ENCODE data around the gene EDDM3A.
"Not testable (repeated sequence)": the region's sequence is repeated elsewhere in the genome, so short reads cannot be mapped to it uniquely, and the experiment has no call there.

Gene EDDM3A

DNA sequence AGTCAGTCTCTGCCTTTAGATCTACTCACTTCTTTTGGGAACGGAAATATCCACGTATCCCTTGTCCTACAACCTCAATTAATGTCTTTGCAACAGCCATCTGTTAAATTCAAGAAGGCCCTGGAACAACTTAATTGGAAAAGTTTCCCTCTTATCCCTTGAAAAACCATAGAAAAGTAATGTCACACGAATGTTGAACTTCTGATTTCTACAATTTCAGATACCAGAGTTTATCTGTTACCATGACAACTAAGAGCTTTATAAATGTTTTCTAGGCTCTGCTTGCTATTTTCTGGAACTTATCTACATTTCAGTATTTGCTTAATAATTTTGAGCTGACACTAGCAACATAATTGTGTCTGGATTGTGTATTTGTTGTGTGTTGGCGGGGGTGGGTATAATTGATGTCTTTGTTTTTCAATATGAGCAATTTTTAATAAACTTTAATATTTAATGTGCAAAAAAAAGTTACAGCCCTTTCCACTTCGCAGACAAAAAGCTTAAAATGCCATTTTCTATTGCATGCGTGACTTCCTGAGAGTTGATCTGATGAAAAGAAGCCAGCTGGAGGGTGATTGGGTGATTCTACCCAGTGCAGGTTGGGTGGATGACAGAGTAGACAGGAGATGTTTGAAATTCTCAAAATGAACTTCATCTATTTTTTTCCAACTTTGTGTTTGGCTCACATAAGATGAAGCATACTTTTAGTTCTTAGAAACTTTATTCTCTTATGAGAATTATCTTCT is 11.8 kb upstream of the EDDM3A start:
- DNase-seq (ENCODE audit: low spot score), result no peak

DNA sequence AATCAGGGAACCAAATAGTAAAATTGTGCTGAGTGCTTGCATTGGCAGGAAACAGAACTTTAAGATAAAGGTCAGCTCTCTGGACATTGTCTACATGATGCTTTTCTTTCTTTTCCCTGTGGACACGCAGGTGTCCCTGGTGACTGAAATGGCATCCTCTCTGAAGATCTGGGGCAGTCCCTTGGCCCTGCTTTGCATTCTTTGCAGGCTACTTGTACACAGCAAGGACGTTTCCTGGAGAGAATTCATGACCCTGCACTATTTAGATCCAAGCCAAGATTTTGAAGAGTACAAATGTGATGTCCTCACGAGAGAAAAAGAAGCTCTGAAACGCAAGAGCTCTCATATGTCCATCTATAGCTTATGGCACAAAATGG is 11.3 kb upstream of the EDDM3A start:
- no peak for DNase-seq (ENCODE audit: low spot score)

DNA sequence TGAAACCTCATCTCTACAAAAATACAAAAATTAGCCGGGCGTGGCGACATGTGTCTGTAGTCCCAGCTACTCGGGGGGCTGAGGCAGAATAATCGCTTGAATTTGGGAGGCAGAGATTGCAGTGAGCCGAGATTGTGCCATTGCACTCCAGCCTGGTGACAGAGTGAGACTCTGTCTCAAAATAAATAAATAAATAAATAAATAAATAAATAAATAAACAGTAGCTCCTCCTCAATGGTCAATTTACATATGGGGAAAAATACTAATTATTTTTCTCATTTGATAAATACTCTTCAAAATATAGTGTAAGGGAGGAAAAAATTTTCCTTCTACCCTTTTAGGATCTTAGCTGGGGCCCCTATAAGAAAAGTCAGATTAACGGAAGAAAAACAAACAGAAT is 7.4 kb upstream of the EDDM3A start:
- not testable (repeated sequence) for DNase-seq (ENCODE audit: low spot score)

DNA sequence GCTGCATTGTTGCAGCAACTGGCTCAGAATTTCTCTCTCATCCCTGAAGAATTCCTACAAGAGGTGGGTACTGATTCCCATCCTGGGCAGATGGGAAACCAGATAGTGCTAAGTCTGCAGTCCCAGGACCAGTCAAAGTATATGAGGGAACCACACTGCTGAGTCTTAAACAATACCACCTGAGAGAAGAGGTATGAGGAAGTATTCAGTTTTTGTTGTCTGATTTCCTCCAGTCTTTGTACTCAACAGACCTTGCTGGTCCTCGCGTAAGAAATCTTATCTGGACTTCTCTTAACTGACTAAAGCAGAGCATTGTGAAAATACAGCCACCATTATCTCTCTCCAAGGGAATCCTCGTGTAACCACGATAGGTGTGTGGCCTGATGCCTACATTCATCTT is 3.6 kb upstream of the EDDM3A start:
- DNase-seq (ENCODE audit: low spot score), result no peak

DNA sequence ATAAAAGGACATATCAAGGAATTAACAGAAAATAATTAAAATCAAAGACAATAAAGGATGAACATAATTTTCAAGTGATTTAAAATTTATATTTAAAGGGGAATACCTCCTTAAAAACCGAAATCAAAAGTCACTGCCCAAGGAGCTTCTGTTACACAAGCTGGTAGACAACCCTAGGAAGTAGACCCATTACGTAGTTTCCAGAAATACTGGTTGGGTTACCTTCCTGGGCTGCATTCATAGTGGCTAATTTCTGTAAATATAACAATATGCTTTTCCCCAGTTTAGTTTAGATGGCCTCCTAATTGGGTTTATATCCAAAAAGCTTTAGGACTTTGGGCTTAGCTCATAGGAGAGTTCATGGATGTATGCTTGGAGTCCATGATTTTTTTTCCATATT is 2.1 kb upstream of the EDDM3A start:
- DNase-seq (ENCODE audit: low spot score), result no peak

DNA sequence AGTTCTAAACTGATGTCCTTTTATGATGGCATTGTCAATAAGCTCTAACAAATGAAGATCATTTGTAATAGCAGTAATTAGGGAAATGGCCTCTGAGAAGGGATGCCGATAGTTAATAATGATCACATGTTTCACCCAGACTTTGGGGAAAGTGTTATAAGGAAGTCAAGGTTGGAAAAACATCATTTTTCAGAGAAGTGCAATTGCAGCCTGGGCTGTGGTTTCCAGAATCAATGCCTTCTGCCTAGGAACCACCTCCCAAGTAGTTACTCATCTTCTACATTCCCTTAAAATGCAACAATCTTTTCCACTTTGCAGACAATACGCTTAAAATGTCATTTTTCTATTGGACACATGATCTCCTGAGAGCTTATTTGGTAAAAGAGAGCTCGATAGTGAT is 879 bp downstream of the EDDM3A start:
- no peak for DNase-seq (ENCODE audit: low spot score)

DNA sequence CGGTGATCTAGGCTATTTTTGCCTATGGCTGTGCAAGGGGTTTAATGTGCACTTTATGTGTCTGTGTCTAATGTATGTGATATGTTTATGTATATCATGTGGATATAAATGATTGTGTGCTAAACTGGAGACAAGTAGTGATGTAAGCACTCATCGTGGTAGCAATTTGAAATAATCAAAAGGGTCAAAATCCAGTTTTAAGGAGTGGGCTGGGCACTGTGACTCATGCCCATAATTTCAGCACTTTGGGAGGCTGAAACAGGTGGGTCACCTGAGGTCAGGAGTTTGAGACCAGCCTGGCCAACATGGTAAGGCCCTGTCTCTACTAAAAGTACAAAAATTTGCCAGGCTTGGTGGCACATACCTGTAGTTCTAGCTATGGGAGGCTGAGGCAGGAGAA is 2.8 kb downstream of the EDDM3A start:
- no peak for DNase-seq (ENCODE audit: low spot score)

DNA sequence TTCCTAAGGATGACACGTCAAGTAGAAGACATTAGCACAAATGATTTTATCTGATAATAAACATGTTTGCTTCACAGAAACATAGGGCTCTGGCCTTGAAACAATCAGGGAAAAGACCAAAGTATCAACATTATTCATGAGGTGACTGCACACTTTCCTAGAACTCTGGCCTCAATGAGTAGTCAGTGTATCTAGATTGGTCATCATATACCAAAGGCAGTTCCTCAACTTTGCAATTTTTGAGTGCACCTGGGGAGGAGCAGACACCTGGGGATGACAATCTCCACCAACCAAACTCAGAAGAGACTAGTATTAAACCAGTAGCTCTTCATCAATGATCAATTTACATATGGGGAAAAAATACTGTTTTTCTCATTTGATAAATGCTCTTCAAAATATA is 4.5 kb downstream of the EDDM3A start:
- DNase-seq (ENCODE audit: low spot score), result no peak

DNA sequence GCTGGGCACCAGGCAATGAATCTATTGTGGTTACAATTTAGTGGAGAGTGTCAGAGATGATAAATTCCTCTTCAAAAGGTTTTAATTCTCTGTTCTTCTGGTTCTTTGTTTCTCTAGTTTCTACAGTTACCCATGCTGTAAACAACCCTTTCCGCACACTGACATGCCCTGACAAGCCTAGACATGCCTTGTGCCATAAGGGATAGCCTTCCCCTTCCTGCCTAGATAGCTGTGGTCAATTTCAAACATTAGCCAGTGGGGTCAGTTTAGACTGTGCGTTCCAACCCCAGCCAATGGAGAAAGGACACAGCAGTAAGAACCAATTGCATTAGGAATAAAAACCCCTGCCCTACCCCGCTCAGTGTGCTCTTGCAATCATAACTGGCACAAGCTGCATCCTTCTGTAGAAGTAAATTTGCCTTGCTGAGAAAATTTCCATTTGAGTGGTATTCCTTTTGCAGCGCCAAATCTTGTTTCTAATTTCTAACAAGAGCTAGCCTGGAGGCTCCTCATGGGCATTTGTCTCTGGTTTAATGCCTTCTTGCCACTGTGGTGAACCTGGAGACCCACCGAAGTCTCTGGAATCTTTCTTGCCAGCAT is 6.4 kb downstream of the EDDM3A start:
- no peak for DNase-seq (ENCODE audit: low spot score)

DNA sequence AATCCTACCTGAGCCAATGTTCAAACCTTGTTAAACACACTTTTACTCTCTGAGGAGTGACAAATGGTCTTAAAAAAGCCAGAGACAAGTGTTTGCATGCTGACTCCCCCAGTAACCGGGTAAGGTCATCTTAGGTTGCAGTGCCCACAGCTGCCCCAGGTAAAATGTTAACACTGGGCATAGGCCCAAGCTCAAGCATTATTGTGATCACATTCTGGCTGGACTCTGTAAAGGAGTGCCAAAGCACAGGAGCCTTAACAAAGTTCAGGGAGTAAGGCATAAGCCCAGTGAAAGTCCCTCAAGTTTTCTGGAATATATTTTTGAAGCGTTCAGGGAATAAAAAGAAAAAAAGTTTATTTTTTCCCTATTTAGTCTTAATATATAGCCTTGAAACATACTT is 8.6 kb downstream of the EDDM3A start:
- DNase-seq (ENCODE audit: low spot score), result no peak

DNA sequence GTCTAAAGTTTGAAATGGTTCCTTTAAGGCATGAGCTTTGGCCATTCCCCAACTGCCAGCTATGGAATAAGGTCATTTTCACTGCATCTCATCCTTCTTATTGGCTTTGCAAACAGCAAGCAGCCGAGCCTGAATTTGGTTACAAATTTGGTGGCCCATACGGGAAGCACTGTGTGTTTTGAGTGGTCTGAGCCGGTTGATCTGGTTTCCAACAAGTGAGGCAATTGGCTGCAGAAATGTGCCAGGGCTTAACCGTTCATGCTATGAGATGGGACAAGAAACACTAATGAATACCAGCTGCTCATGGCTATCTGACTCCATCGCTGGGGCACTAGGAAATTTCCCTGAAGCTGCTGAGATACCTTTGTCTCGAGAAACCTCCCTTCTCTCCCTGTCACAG is 9.3 kb downstream of the EDDM3A start:
- no peak for DNase-seq (ENCODE audit: low spot score)

DNA sequence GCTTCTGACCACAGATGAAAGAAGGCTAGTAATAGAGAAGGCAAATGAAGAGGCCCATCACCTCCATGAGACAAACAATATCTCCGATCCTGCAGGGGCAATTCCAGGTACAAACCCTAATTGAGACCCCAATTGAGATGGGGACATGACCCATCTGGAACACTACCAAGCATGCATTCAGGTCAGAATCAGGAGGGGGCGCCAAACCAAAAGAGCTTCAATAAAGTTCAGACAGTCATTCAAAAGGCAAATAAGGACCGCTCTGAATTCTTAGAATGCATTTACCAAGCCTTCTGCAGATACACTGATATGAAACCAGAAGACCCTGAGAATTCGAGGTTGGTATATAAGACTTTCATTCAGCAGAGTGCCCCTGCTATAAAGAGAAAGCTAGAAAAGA is 12.3 kb downstream of the EDDM3A start:
- peak; percentile 10 for DNase-seq (ENCODE audit: low spot score)

DNA sequence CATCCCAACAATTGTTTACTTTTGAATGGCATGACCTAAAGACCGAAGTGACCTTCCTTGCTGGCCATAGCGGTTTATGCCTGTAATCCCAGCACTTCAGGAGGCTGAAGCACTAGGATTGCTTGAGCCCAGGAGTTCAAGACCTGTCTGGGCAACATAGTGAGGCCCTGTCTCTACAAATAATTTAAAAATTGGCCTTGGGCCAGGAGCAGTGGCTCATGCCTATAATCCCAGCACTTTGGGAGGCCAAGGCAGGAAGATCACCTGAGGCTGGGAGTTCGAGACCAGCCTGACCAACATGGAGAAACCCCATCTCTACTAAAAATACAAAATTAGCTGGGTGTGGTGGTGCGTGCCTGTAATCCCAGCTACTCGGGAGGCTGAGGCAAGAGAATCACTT is 13.8 kb downstream of the EDDM3A start:
- not testable (repeated sequence) for DNase-seq (ENCODE audit: low spot score)

DNA sequence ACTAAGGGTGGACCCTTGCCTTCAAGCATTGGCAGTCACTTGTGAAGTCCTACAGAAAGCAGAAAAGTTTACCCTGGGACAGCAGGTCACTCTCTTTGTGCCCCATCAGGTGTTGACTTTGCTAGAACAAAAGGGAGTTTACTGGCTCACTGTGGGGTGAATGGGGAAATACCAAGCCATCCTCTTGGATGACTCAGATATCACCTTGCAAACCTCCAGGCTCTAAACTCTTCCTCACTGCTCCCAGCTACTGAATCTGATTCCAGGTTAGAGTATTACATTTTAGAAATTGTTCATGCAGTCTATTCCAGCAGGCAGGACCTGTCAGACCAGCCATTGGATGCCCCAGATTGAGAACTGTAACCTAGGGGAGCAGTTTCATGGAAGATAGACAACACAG is 15.3 kb downstream of the EDDM3A start:
- no peak for DNase-seq (ENCODE audit: low spot score)

DNA sequence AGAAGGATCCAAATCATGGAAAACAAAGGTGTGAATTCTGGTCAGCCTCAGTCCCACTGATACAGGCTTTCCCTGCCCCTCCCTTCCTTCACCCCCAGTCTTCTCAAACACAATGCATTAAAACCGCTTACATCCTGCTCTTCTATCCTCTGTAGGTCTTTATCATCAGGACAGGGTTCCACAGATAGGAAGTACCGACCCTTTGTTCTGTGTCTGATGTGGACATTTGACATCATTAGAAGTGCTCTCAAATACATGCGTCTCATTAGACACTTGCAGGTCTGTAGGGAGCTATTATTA is 22.9 kb downstream of the EDDM3A start:
- DNase-seq (ENCODE audit: low spot score), result no peak

DNA sequence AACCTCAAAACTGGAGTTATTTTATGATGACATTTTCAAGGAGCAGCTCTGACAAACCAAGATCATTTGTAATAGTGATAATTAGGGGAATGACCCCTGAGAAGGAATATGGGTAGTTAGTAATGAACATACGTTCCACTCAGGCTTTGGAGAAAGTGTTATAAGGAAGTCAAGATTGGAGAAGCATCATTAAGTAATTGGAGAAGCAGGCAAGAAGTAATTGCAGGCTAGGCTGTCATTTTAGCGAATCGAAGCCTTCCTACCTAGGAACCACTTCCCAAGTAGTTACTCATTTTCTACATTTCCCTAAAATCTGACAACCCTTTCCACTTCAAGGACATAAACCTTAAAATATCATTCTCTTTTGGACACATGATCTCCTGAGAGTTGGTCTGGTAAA is 23.7 kb downstream of the EDDM3A start:
- DNase-seq (ENCODE audit: low spot score), result no peak

DNA sequence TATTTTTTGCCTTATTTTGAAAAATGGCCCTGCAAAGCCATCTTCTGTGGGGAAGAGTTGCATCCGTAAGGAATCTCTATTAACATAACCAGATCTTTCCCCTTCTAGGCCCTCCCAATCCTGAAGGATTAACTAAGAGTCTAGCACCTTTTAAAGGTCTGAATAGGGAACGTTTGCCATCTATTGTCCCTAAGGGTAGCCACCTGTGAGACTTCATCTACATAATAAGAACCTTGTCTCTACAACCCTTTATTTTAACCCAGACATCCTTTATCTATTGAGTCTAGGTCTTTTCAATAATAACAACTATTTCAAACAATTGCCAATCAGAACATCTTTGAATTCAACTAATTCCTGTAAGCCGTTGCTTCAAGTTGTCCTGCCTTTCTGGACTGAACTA is 27.0 kb downstream of the EDDM3A start:
- DNase-seq (ENCODE audit: low spot score), result no peak

DNA sequence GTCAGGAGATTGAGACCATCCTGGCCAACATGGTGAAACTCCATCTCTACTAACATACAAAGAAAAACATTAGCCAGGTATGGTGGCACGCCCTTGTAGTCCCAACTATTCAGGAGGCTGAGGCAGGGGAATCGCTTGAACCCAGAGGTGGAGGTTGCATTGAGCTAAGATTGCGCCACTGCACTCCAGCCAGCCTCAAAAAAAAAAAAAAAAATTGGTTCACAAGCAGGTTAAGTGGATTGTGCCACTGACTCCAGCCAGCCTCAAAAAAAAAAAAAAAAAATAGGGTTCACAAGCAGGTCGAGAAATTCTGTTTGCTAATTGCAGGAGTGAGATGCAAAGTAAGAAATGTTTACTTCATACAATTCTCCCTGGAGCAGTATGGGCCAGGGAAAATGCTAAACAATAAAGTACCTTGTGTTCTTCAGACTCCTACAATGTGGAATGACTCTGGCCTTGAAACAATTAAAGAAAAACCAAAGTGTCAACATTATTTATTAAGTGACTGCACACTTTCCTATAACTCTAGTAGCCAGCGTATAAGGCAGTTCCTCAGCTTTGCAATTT is 28.7 kb downstream of the EDDM3A start:
- DNase-seq (ENCODE audit: low spot score), result no peak

DNA sequence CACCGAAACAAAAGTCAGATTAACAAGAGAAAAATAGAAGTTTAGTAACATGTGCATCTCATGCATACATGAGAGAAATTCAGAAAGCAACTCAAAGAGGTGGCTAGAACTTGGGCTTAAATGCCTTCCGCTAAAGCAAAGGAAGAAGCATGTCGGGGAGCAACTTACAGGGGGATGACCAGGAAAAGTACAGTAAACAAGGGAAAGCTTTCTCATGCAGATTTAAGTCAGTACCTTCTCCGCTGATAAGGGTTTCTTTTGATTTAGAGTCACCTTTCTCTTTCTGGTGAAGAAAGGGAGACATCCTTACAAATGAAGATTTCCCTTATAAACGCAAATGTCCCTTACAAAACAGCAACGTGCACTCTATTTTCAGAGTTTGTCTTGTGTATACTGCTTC is 29.4 kb downstream of the EDDM3A start:
- DNase-seq (ENCODE audit: low spot score), result no peak

DNA sequence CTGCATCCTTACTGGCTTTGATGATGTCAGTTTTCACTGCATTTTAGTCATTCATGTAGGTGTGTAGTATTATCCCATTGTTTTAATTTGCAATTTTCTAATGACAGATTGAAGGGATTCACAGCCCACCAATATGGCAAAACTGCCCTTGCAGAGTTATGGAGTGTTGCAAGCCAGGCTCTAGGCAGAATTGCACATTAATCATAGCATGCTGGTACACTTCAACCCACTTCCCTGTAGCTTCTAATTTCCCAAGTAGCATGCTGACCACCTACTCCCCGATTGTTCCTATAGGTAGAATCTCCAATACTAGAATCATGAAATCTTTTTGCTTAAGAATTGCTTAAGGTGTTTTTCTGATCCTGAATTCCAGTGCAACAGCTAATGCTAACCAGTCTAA is 30.2 kb downstream of the EDDM3A start:
- DNase-seq (ENCODE audit: low spot score), result no peak

DNA sequence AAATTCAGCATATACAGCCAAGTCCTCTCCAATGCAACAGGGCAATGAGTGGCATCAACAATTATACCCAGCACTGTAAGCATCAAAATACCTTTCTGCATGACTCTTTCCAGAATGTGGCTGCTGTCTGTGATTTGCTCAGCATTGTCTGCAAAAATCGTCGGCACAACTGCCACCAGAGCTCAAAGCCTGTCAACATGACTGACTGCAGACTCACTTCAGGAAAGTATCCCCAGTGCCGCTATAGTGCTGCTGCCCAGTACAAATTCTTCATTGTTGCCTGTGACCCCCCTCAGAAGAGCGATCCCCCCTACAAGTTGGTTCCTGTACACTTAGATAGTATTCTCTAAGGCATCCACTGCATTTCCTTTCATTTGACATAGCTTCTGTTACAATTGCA is 36.1 kb downstream of the EDDM3A start:
- no peak for DNase-seq (ENCODE audit: low spot score)

DNA sequence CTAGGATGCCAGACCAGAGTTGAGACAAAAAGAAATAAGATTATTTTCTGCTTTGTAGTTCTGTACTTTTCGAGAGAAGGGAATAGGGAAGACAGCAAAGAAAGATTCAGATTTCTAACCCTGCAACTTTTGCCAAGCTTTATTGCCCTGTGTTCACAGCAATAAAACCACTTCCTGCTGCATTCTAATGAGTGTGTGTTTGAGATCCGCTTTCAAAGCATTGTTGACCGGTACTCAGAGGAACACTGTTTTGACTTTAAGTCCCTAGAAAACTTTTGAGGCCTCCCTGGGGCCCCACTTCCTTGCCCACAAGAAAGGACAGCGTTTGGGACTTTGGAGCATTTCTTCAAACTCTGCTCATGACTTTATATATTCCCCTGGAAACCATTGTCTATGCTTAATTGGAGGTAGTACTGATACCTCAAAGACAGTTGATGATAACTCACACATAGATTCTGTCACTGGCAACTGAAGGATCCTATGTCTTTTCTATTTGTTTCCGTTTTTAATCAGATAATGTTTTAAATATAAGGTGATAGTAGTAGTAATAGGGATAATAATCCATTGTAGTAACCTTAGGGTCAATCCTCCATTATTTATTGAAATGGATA is 36.7 kb downstream of the EDDM3A start:
- DNase-seq (ENCODE audit: low spot score), result no peak

DNA sequence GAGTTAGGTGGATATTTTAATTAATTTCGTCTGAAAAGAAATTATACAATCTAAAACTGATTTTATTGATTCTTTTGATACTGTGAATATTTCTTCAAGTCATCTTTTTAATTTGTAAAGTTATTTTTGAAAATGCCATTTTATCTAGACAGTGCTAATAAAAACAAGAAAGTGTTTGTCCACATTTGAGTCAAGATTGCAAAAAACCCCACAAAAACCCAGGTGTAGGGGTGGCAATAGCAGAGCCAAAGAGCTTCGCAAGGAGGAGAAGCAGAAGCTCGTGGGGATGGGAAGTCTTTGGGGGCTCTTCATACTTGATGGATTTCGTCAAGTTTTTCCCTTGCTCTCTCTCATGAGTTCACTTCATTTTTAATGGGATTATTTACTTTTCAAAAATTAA is 41.3 kb downstream of the EDDM3A start:
- DNase-seq (ENCODE audit: low spot score), result no peak
